HUES48 (cell line): ENCODE results near the gene NEIL3.
"Not testable (repeated sequence)": the region's sequence is repeated elsewhere in the genome, so short reads cannot be mapped to it uniquely, and the experiment has no call there.

ENCODE experiments used
- H3K27ac ChIP-seq: one replicate; pipeline ENCODE4 v1.7.0; 2013; ENCODE audit warnings: low read depth, low read length, inconsistent platforms
- H3K27me3 ChIP-seq: 2 replicates; pipeline ENCODE4 v1.6.1; 2013; ENCODE audit warnings: mild to moderate bottlenecking, low read length; ENCODE audit not compliant: control insufficient read depth, insufficient read depth
- H3K36me3 ChIP-seq: 2 replicates; pipeline ENCODE4 v1.6.1; 2013; ENCODE audit warnings: low read length; ENCODE audit not compliant: control insufficient read depth, insufficient read depth
- H3K4me1 ChIP-seq: 2 replicates; pipeline ENCODE4 v1.6.1; 2013; ENCODE audit warnings: mild to moderate bottlenecking, low read length; ENCODE audit not compliant: control insufficient read depth, insufficient read depth
- H3K4me3 ChIP-seq: 2 replicates; pipeline ENCODE4 v1.5.1; 2013; ENCODE audit warnings: mild to moderate bottlenecking, low read depth, low read length
- H3K9ac ChIP-seq: 2 replicates; pipeline ENCODE4 v1.6.1; 2013; ENCODE audit warnings: mild to moderate bottlenecking, low read depth, low read length, moderate library complexity
- H3K9me3 ChIP-seq: 2 replicates; pipeline ENCODE4 v1.6.1; 2013; ENCODE audit warnings: low read length; ENCODE audit not compliant: control insufficient read depth, insufficient read depth

NEIL3 gene

GRCh38 chr4:177302371-177303100, 7.1 kb upstream of the NEIL3 start:
- Histone ChIP-seq H3K27ac (no peak overlapping the region), H3K9ac (no peak overlapping the region), H3K36me3 (no peaks in the 10 kb centered on the region), H3K4me1 (no peaks in the 10 kb centered on the region), H3K27me3 (no peaks in the 10 kb centered on the region), H3K4me3 (no peak overlapping the region), H3K9me3 (peaks cover 7% of the 10 kb centered on the region)

- Histone ChIP-seq H3K9me3 (no peaks in the 10 kb centered on the region), H3K27me3 (no peaks in the 10 kb centered on the region), H3K36me3 (no peaks in the 10 kb centered on the region), H3K9ac (no peak overlapping the region), H3K4me3 (no peak overlapping the region), H3K4me1 (no peaks in the 10 kb centered on the region), H3K27ac (no peak overlapping the region)
Measured at GRCh38 chr4:177304094-177304493, 5.6 kb upstream of the NEIL3 start.

- H3K9me3 ChIP-seq, H3K9ac ChIP-seq, H3K4me1 ChIP-seq, H3K36me3 ChIP-seq, H3K27ac ChIP-seq, H3K27me3 ChIP-seq, H3K4me3 ChIP-seq: not testable (repeated sequence)
Measured at GRCh38 chr4:177304864-177305263, 4.8 kb upstream of the NEIL3 start.

GRCh38 chr4:177308125-177308524, 1.5 kb upstream of the NEIL3 start:
- no peak overlapping the region for H3K4me3 ChIP-seq
- peaks cover 6% of the 10 kb centered on the region; the same call in 1 of the 2 replicates for H3K4me1 ChIP-seq
- H3K9me3 ChIP-seq: no peaks in the 10 kb centered on the region
- no peaks in the 10 kb centered on the region for H3K36me3 ChIP-seq
- no peaks in the 10 kb centered on the region for H3K27me3 ChIP-seq
- no peak overlapping the region for H3K27ac ChIP-seq
- H3K9ac ChIP-seq: no peak overlapping the region

- no peaks in the 10 kb centered on the region for H3K27me3 ChIP-seq
- peak overlapping the region; percentile 94 for H3K4me3 ChIP-seq
- H3K9ac ChIP-seq: no peak overlapping the region
- H3K36me3 ChIP-seq: no peaks in the 10 kb centered on the region
- H3K9me3 ChIP-seq: no peaks in the 10 kb centered on the region
- H3K4me1 ChIP-seq: peaks cover 6% of the 10 kb centered on the region; the same call in 1 of the 2 replicates
- no peak overlapping the region for H3K27ac ChIP-seq
Measured at GRCh38 chr4:177308847-177309521, 690 bp upstream of the NEIL3 start.

GRCh38 chr4:177311589-177311988, 1.9 kb downstream of the NEIL3 start:
- Histone ChIP-seq H3K27ac (no peak overlapping the region), H3K4me1 (peaks cover 6% of the 10 kb centered on the region; the same call in 1 of the 2 replicates), H3K9me3 (no peaks in the 10 kb centered on the region), H3K36me3 (no peaks in the 10 kb centered on the region), H3K9ac (no peak overlapping the region), H3K4me3 (no peak overlapping the region), H3K27me3 (no peaks in the 10 kb centered on the region)

- H3K4me3 ChIP-seq: no peak overlapping the region
- H3K4me1 ChIP-seq: peaks cover 6% of the 10 kb centered on the region; the same call in 1 of the 2 replicates
- H3K36me3 ChIP-seq: no peaks in the 10 kb centered on the region
- no peak overlapping the region for H3K9ac ChIP-seq
- no peak overlapping the region for H3K27ac ChIP-seq
- H3K27me3 ChIP-seq: no peaks in the 10 kb centered on the region
- no peaks in the 10 kb centered on the region for H3K9me3 ChIP-seq
Measured at GRCh38 chr4:177313263-177313662, 3.6 kb downstream of the NEIL3 start.

- Histone ChIP-seq H3K27me3 (no peaks in the 10 kb centered on the region), H3K4me1 (no peaks in the 10 kb centered on the region), H3K4me3 (no peak overlapping the region), H3K9me3 (no peaks in the 10 kb centered on the region), H3K36me3 (no peaks in the 10 kb centered on the region), H3K9ac (no peak overlapping the region), H3K27ac (no peak overlapping the region)
Measured at GRCh38 chr4:177315767-177316464, 6.2 kb downstream of the NEIL3 start.

- no peak overlapping the region for H3K4me3 ChIP-seq
- H3K27me3 ChIP-seq: no peaks in the 10 kb centered on the region
- no peaks in the 10 kb centered on the region for H3K9me3 ChIP-seq
- no peak overlapping the region for H3K27ac ChIP-seq
- H3K4me1 ChIP-seq: no peaks in the 10 kb centered on the region
- peaks cover 16% of the 10 kb centered on the region; the same call in 1 of the 2 replicates for H3K36me3 ChIP-seq
- H3K9ac ChIP-seq: no peak overlapping the region
Measured at GRCh38 chr4:177320721-177321120, 11.0 kb downstream of the NEIL3 start.

- no peak overlapping the region for H3K4me3 ChIP-seq
- peaks cover 16% of the 10 kb centered on the region; the same call in 1 of the 2 replicates for H3K36me3 ChIP-seq
- H3K27me3 ChIP-seq: no peaks in the 10 kb centered on the region
- H3K4me1 ChIP-seq: no peaks in the 10 kb centered on the region
- no peaks in the 10 kb centered on the region for H3K9me3 ChIP-seq
- H3K27ac ChIP-seq: no peak overlapping the region
- no peak overlapping the region for H3K9ac ChIP-seq
Measured at GRCh38 chr4:177321647-177322046, 12.0 kb downstream of the NEIL3 start.

GRCh38 chr4:177322266-177322665, 12.6 kb downstream of the NEIL3 start:
- H3K9ac ChIP-seq: no peak overlapping the region
- H3K27ac ChIP-seq: no peak overlapping the region
- no peaks in the 10 kb centered on the region for H3K27me3 ChIP-seq
- no peaks in the 10 kb centered on the region for H3K4me1 ChIP-seq
- H3K4me3 ChIP-seq: no peak overlapping the region
- peaks cover 16% of the 10 kb centered on the region; the same call in 1 of the 2 replicates for H3K36me3 ChIP-seq
- no peaks in the 10 kb centered on the region for H3K9me3 ChIP-seq
